GM18858 (cell line): Measurements from ENCODE around the gene FRMD4A.
"Not testable (repeated sequence)": the region's sequence is repeated elsewhere in the genome, so short reads cannot be mapped to it uniquely, and the experiment has no call there.

Source experiments
- ATAC-seq: cut with Tn5 transposase; IDR thresholded peaks from one replicate; pipeline ENCODE4 v1.9.1; 2021; ENCODE audit not compliant: unreplicated experiment

Gene FRMD4A

DNA sequence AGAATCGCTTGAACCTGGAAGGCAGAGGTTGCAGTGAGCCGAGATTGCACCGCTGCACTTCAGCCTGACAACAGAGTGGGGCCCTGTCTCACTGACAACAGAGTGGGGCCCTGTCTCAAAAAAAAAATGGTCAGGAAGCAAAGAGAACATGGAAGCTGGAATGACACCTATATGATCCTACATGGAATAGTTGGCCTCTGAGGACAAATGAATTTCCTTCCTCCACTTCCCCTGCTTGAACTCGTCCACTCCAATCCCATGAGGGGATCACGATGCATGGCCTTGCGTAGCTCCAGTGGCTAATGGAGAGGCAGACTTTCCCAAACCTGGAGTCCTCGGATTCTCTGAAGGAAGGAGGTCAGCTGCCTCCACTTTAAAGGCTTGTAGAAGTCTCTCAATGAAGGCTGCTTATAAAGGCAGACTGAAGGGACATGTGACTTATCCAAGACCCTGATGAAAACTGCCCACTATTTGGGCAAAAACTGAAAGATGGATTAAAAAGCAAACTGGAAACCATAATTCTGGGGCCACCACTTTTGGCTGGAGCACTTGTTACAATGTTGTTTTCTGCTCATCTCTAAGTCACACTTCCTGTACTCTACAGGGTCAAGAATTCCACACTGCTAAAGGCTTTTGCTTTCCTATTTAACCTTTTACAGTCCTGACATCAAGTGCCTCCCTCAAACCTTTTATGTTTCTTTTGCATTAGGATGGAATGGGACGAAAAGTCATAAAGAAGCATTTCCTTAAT is 529.4 kb downstream of the FRMD4A start:
- ATAC-seq: no peak

DNA sequence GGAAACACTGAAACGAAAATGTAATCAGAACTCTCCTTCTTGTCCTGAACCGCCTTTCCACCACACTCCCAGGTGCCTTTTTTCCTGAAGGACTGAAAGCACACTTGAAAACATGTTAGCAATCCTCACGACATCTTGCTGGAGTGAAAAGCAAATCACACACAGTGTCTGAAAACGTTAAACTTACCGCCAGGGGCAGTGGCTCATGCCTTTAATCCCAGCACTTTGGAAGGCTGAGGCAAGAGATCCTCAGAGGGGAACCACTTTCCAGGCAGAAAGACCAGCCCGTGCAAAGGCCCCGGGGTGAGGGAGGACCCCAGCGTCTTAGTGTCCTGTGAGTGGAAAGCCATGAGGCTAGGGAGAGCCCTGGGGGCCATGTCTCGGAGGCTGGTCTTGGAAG is 533.6 kb downstream of the FRMD4A start:
- no peak for ATAC-seq

DNA sequence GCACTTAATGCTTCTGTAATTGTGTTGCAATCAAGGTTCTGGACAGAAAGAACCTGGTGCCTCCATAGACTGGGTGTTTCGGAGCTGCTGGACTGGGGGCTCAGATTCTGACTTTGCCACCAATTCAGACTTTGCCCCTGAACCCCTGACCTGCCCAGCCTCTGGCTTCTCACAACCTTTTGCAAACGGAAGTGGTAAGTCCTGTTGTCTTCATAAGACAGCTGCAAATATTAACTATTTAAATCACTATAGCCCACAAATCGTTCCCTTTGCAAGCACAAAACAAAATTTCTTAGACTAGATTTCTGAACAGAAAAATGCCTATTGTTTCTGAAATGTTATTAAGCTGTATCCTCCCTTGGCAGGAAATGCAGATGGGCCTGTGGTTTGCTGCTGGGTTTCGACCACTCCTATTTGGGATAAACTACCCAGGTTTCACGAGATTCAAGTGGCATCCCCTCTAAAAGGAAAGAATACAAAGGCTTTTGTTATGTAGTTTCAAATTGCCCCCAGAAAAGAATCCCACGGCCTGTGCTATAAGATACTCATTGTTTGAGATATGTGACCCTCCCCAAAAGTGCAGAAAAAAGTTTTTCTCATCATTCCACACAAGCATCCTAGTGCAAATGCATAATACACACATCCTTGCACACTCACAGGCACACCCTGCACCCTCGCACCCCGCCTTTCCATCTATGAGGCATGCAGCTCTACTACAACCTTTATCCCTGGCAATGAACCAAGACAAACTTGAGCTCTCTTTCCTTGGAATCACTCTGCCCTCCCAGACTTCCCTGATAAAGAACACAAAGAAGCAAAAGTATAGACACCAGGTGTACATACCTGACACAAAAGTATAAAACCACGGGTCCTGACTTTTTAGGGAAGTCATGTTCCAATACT is 534.8 kb downstream of the FRMD4A start:
- no peak for ATAC-seq

DNA sequence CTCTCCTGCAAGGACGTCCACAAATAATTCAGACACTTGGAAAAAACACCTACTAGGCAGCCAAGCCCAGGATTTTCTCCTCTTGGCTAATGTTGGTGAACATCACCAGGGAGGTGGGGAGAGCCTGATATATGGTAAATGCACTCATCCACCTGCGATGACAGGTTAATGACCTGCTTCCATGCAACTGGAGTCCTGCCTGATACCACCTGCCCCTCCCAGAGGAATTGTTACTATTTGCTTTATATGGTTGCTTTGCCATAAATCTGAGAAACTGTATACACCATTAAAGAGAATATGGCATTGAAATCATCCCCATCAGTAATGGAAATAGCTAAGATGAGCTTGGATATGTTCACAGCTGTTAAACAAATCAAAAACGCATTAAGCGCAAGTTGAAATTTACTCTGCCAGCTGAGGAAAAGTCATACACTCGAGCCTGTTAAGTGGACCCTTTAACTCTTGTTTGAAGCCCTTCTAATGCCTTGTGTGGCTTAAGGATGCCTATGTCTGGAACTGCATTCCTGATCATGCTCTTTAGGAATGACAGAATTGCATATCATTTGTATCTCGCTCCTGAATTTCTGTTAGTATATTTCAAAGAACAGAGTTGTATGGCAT is 535.6 kb downstream of the FRMD4A start:
- ATAC-seq: no peak

DNA sequence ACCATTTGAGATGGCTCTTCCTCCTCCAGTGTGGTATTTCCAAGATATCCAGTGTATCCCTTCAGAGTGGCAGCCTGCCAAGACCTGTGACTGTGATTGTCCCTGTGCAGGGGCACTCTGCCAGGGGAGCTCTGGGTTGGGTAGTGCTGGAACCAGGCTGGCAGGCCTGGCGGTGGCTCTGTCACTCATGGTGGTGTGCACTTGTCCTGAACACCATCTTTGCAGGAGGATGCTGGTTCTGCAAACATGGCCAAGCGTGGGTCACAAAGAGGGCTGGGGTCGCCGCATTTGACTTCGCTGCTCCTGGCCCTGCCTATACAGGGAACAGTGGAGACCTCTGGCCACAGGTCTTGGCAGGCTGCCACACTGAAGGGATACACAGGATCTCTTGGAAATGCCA is 538.7 kb downstream of the FRMD4A start:
- no peak for ATAC-seq

DNA sequence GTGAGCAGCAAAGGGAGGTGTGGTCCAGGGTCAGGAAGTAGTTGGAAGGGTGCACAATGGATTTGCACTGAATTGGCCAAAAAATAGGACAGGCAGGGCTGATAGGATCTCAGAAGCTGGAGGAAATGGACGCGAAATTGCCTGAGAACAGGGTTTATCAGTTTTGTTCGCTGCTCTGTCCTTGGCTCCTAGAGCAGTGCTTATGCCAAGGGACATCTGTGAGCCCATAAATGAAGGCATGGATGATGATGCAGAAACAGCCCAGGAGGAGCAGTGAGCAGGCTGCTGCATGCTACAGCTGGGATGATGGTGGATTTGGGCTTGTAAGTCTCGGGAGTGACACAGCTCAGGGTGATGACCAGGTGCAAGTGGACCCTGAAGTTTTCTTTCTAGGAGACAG is 539.2 kb downstream of the FRMD4A start:
- ATAC-seq: no peak

DNA sequence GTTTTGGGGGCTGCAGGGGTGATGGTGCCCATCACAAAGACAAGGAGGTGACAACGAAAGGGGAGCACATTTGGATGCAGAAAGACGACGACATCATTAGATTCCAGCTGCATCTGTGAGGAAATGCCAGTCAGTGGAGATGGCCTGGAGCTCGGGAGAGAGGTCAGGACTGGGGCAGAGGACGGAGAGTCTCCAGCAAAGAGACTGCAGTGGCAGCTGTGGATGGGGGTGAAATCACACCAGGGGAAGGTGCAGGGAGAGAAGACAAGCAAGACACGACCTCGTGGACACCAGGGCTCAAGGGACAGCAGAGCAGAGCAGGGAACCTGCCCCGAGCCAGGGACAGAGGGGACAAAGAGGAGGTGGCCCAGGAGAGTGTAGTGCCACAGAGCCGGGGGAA is 540.5 kb downstream of the FRMD4A start:
- ATAC-seq: no peak

DNA sequence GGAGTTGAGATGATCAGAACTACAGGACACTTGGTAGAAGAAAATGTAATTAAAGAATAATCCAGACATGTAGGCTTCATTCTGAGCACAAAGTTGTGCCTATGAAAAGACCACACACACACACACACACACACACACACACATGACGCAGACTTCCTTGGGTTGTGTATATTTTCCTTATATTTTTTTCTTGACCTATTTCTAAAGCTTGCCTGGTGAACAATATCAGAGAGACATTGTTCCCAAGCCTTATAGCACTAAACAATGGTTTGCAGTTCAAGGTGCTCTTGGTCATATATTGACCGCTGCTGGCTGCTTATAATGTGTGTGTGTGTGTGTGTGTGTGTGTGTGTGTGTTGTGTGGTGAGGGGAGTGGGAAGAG is 541.3 kb downstream of the FRMD4A start:
- ATAC-seq: no peak

DNA sequence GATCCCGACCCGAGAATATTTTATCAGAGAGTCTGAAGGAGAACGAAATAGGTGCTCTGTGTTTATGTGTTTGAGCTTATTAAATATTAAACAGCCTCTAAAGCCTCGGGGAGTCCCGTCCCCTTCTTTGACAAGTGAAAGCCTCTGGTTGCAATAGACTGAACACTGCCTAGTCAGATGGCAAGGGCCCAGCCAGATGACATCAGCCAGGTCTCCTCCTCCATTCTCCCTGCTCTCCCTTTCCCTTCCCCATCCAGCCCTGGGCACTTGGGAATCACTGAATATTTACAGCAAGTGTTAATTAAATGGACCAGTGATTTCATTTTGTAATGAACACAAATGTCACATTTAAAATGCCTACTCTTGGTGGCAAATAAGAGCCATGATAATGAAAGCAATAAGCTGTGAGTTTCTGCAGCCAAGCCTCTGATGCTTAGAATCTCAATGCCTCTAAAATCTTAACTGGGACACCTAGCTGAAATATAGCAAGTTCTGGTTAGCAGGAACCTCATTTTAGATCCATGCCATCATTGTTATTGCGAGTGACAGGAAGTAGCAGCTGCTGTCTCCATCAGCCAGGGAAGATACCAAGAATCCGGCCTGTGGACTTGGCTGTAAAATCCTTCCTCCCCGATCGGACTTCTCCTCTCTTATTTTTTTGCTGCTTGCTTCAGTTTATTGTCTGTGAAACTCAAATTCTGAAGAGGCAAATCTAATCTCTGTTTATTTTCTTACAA is 541.8 kb downstream of the FRMD4A start:
- no peak for ATAC-seq

DNA sequence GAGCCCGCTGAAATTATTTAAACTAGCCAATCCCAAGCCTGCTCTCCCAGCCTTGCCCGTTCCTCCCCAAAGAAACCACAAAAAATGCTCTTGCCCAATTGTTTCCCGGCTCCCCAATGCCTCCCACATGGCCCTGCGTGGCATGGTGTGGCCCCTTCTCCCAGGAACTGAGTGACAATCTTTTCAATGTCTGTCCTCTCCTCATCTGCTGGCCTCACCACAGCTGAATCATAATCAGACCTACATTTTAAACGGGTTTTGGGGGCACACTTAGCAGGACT is 542.5 kb downstream of the FRMD4A start:
- no peak for ATAC-seq

DNA sequence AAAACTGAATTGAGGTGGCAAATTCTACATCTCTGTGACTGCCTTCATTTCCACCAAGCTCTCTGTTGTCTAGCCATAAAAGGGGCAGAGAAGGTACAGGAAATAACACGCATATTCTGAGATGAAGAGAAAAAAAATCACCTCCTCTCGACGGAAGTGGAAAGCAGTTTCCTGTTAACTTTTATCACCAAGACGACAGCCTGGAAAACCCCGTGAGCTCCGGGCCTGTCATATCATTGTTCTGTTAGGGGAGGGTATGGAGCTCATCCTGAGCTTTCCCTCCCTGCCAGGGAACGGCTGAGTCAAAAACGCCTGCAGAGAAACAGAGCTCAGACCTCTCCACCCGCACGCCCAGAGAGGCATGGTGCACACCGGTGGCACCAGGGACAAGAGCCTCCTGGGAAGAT is 543.7 kb downstream of the FRMD4A start:
- peak; percentile 70 for ATAC-seq

DNA sequence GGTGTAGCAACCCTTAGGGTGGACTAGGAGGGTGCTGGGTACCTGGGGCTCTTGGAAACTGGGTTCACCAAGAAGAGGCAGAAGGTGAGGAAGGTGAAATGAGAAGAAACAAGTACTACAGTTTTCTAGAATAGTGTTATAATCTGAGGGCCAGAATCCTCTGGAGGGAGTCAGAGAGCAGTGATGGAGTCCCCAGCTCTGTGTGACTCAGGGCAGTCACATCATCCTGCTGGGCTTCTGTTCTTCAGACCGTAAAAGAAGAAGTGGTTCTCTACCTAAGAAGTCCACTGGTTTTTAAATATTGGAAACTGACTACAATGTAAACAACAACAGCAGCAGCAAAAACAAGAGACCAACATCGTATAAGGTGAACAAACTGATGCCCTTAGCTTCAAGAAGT is 546.7 kb downstream of the FRMD4A start:
- ATAC-seq: no peak

DNA sequence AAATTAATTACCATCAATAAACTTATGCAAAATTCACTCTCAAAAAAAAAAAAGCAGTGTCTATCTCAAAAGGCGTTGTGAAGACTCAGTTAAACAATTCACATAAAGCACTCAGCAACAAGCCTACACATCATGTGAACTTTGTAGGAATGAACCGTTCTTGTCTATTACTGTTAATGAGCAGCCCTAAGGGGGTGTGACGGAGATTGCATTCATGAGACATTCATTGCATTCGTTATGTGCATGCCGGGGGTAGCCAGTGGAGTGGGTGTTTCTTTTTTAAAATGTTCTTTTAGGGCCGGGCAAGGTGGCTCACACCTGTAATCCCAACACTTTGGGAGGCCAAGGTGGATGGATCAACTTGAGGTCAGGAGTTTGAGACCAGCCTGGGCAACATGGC is 551.0 kb downstream of the FRMD4A start:
- no peak for ATAC-seq

DNA sequence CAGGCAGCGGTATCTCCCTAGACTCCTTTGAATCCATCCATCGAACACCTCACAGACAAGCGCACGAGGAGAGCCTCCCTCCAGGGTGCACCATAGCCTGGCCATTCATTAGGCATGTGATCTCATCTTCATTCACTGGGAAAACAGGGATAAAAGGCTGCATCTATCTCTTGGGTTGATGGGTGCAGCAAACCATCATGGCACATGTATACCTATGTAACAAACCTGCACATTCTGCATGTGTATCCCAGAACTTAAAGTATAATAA is 552.1 kb downstream of the FRMD4A start:
- not testable (repeated sequence) for ATAC-seq

DNA sequence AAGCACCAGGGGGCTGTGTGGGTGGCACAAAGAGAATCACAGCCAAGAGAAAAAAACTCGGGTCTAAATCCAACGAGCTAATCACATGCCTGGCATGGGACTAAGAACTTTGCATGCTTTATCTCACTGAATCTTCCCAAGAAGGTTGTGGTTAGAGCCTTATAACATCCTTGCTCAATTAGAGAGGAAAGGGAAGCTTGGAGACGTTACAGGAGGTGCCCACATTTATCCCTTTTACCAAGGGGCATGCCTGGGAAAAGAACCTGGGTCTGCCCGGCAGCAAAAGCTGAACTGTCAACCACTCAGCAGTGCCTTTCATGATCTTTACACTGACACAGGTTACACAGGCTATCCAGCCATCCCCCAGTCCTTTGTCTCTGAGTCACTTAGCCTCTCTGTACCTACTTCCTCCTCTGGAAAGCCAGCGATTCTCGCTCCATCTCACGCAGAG is 553.8 kb downstream of the FRMD4A start:
- ATAC-seq: no peak

DNA sequence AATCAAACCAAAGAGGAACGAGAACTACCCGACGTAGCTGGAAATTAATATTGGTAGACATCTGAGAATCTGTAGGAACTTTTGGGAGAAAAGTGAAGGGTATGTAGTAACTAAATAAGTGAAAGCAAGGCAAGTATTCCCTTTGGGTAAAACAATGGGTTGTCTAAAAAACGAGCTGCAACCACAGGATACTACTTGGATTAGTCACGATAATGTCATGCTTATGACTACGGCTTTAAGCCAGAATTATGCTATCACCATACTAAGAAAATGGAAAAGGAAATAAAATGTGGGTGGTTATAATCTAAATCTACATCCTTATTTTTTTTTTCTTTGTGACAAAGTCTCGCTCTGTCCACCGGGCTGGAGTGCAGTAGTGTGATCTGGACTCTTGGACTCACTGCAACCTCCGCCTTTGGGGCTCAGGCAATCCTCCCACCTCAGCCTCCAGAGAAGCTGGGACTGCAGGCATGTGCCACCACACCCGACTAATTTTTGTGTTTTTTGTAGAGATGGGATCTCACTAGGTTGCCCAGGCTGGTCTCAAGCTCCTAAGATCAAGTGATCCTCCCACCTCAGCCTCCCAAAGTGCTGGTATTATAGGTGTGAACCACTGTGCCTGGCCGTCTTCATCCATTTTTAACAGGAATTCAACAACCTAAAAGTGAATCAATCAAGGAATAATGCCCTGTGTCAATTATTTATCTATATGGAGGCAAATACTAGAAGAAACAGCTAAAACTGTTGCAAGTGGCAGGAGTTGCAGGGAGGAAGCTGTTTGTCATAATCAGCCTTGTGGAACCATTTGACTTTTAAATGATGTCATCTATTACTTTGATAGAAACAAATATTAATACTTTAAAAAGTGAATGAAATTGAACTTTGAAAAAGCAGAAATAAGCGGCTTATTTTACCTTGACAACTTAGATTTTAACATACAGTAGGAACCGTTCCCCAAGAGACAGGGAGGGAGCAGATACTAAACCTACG is 554.6 kb downstream of the FRMD4A start:
- no peak for ATAC-seq

DNA sequence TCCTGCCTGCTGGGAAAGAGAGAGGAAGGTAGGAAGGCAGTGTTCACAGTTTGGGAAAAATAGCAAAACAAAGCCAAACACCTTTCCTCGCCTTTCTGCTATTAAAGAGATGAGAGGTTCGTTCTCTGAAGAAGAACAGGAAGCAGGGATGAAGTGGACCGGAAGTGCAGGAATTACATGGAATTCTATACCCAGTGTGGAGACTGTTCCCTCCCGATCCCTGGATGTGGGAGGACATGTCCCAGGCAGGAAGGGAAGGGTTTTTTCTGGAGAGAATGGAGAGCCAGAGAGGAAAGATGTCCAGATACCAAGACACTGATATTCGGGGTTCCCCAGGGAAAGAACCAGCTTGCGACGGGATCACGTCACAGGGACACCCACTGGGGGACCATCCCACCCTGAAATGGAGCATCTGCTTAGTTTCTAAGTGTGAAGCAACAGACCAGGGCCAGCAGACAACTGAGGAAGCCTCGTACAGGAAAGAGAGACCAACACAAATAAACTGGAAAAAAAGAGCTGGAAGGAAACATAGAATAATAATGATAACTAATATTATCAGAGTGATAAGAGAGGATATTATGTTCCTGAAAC is 556.3 kb downstream of the FRMD4A start:
- ATAC-seq: no peak

DNA sequence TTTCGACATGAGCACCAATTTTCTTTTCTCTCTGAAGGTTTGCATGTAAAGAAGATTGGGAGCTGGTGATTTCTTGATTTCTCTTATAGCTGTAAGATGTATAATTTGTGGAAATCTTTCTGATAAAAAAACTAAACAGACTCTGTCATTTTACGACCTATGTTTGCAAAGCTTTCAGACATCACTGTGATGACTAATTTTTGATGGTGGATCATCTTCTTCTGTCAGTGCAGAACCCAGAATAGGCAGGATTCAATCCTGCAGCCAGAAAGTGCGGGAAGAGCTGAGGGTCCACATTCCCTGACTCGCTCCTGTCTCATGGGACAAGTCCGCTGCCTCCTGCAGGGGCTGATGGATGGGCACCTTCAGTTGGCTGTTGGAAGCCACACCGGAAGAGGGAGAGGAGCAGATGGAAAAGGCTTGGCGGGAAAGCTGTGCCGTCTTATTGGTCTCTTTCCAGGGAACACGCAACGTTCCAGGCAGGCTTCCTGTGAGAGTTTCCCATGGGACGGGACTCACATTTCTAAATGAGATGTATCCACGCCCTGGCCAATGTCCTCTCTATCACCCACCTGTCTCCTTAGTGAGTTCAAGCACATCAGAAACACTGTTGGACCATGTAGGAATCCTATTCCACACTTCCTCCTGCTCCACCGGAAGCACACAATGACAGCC is 557.1 kb downstream of the FRMD4A start:
- ATAC-seq: no peak

DNA sequence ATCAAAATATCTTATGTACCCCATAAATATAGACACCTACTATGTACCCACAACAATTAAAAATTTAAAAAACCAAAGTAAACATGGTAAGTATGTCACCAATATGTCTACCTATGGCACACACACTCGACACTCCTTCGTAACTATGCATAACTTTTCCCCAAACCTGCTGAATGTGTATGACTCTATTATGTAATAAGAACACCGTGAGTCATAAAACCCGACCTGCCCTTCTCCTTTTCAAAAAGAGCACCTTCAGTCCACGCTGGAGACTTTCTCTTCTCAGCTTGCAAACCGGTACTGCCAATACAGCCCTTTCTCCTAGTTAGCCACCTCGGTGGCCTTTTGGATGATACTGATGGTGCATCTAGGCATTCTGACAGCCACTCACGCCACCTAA is 557.7 kb downstream of the FRMD4A start:
- ATAC-seq: no peak

DNA sequence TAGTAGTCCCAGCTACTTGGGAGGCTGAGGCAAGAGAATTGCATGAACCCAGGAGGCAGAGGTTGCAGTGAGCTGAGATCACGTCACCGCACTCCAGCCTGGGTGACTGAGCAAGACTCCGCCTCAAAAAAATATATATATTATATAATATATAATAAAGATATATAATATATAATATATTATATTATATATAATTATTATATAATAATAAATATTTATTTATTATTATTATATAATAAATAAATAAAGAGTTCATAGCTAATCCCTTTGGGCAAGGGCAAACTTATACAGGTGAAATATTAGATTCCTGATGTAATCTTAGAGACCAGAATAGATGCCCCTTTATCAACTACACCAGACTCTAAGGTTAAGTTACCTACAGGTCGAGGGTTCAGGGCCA is 558.7 kb downstream of the FRMD4A start:
- ATAC-seq: no peak
